ENCODE measurements around the gene CHRNA7.
"Not testable (repeated sequence)": the region's sequence is repeated elsewhere in the genome, so short reads cannot be mapped to it uniquely, and the experiment has no call there.

CHRNA7 gene

GRCh38 chr15:32134842-32135241 lies 104.5 kb downstream of the CHRNA7 start:
- H3K79me2 ChIP-seq (ENCODE audit: insufficient read depth, low read length), result no peaks in the 10 kb centered on the region
- H3K4me3 ChIP-seq (ENCODE audit: low read length, poor library complexity, severe bottlenecking), result no peak overlapping the region
- no peaks in the 10 kb centered on the region for H4K20me1 ChIP-seq (ENCODE audit: insufficient read depth, low read length, poor library complexity, severe bottlenecking)
- no peaks in the 10 kb centered on the region for H3K27me3 ChIP-seq (ENCODE audit: insufficient read depth, low read length, poor library complexity, severe bottlenecking)
- no peaks in the 10 kb centered on the region for H3F3A ChIP-seq (ENCODE audit: low read depth)
- no peaks in the 10 kb centered on the region for H3K9me3 ChIP-seq (ENCODE audit: insufficient read depth, low read depth, low read length)
- H2AFZ ChIP-seq (ENCODE audit: low read length), result no peak overlapping the region
- TF ChIP-seq, protein P1, sequence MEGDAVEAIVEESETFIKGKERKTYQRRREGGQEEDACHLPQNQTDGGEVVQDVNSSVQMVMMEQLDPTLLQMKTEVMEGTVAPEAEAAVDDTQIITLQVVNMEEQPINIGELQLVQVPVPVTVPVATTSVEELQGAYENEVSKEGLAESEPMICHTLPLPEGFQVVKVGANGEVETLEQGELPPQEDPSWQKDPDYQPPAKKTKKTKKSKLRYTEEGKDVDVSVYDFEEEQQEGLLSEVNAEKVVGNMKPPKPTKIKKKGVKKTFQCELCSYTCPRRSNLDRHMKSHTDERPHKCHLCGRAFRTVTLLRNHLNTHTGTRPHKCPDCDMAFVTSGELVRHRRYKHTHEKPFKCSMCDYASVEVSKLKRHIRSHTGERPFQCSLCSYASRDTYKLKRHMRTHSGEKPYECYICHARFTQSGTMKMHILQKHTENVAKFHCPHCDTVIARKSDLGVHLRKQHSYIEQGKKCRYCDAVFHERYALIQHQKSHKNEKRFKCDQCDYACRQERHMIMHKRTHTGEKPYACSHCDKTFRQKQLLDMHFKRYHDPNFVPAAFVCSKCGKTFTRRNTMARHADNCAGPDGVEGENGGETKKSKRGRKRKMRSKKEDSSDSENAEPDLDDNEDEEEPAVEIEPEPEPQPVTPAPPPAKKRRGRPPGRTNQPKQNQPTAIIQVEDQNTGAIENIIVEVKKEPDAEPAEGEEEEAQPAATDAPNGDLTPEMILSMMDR (conservative IDR thresholded peaks at IDR 0.05; ENCODE audit: low read length), result no peak
- no peak for TF ChIP-seq EZH2phosphoT487 (IDR thresholded peaks at IDR 0.05; ENCODE audit: borderline replicate concordance)
- H3K36me3 ChIP-seq (ENCODE audit: insufficient read depth, low read length), result no peaks in the 10 kb centered on the region
- H3K4me2 ChIP-seq (ENCODE audit: low read depth, low read length, poor library complexity, severe bottlenecking), result no peak overlapping the region
- H3K4me1 ChIP-seq (ENCODE audit: insufficient read depth, low read length, poor library complexity, severe bottlenecking), result no peaks in the 10 kb centered on the region
- H3K9ac ChIP-seq (ENCODE audit: low read depth, low read length, poor library complexity, severe bottlenecking), result no peak overlapping the region
- no peaks in the 10 kb centered on the region for H3K9me2 ChIP-seq (replicated peaks; ENCODE audit: low read depth, low read length)

DNA sequence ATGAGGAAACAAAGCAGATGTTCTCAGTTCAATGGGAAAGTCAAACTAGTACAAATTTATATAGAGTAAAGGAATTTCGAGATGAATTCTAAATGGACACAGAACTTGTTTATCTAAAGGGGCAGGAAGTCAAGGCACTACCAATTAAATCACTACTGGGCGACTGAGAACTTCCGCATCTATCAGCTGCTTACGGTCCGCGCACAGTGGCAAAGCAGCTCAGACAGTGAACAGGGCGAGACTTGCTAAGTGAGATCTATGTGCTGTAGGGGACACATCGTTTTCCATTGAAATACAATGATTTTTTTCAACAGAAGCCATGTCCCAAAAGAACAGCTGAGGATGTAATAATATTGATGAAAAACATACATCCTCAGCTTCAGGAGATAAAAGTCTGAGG lies 105.0 kb downstream of the CHRNA7 start:
- Histone ChIP-seq H2AFZ (ENCODE audit: low read length) (no peak overlapping the region), H3K9me3 (ENCODE audit: insufficient read depth, low read depth, low read length) (no peaks in the 10 kb centered on the region), H3K9ac (ENCODE audit: low read depth, low read length, poor library complexity, severe bottlenecking) (no peak overlapping the region), H3K4me2 (ENCODE audit: low read depth, low read length, poor library complexity, severe bottlenecking) (no peak overlapping the region), H3K36me3 (ENCODE audit: insufficient read depth, low read length) (no peaks in the 10 kb centered on the region), H3K4me1 (ENCODE audit: insufficient read depth, low read length, poor library complexity, severe bottlenecking) (no peaks in the 10 kb centered on the region), H3F3A (ENCODE audit: low read depth) (no peaks in the 10 kb centered on the region), H4K20me1 (ENCODE audit: insufficient read depth, low read length, poor library complexity, severe bottlenecking) (no peaks in the 10 kb centered on the region), H3K4me3 (ENCODE audit: low read length, poor library complexity, severe bottlenecking) (no peak overlapping the region), H3K9me2 (replicated peaks; ENCODE audit: low read depth, low read length) (no peaks in the 10 kb centered on the region), H3K79me2 (ENCODE audit: insufficient read depth, low read length) (no peaks in the 10 kb centered on the region), H3K27me3 (ENCODE audit: insufficient read depth, low read length, poor library complexity, severe bottlenecking) (no peaks in the 10 kb centered on the region)
- TF ChIP-seq EZH2phosphoT487 (IDR thresholded peaks at IDR 0.05; ENCODE audit: borderline replicate concordance), result no peak
- TF ChIP-seq, protein P1 (conservative IDR thresholded peaks at IDR 0.05; ENCODE audit: low read length), result no peak

GRCh38 chr15:32145512-32145911 lies 115.2 kb downstream of the CHRNA7 start:
- not testable (repeated sequence) for H3K4me1 ChIP-seq (ENCODE audit: insufficient read depth, low read length, poor library complexity, severe bottlenecking); H2AFZ ChIP-seq (ENCODE audit: low read length); H3K9ac ChIP-seq (ENCODE audit: low read depth, low read length, poor library complexity, severe bottlenecking); H3K4me3 ChIP-seq (ENCODE audit: low read length, poor library complexity, severe bottlenecking); H3K9me3 ChIP-seq (ENCODE audit: insufficient read depth, low read depth, low read length); H3F3A ChIP-seq (ENCODE audit: low read depth); H4K20me1 ChIP-seq (ENCODE audit: insufficient read depth, low read length, poor library complexity, severe bottlenecking); H3K79me2 ChIP-seq (ENCODE audit: insufficient read depth, low read length); H3K36me3 ChIP-seq (ENCODE audit: insufficient read depth, low read length); H3K27me3 ChIP-seq (ENCODE audit: insufficient read depth, low read length, poor library complexity, severe bottlenecking); H3K4me2 ChIP-seq (ENCODE audit: low read depth, low read length, poor library complexity, severe bottlenecking); H3K9me2 ChIP-seq (replicated peaks; ENCODE audit: low read depth, low read length)

DNA sequence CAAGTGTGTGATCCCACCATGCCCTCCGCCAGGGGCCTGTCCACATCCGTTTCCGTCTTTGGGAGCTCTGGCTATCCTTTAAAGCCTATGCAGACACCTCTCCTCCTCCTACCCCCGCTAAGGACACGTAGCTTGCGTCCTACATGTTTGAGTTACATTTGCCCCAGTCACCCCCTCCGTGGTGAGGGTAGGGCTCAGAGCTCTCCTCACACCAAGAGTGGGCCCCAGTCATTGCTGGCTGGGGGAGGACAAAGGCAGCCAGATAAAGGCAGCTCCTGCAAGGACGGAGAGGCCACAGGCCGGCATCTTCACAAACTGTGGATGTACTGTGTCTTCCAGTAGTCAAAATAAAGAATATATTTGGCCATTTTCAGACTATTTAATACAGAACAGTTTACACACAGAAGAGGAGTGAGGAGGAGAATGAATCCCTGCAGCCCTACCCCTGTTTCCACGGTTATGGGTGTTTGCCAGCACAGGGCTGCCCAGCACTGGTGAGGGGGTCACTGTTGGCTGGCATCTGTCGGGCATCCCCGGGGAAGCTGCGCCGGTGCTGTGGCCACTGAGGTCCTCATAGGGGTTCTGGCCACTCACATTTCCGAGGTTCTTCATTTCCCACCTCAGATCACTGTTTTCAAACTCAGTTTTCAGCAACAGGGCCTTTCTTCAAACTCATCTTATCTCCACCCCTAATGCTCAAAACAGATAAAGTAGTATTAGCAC lies 118.7 kb downstream of the CHRNA7 start:
- H3K27me3 ChIP-seq (ENCODE audit: insufficient read depth, low read length, poor library complexity, severe bottlenecking), result no peaks in the 10 kb centered on the region
- TF ChIP-seq, protein P1 (conservative IDR thresholded peaks at IDR 0.05; ENCODE audit: low read length), result no peak
- TF ChIP-seq EZH2phosphoT487 (IDR thresholded peaks at IDR 0.05; ENCODE audit: borderline replicate concordance), result no peak
- H2AFZ ChIP-seq (ENCODE audit: low read length), result no peak overlapping the region

More for the DNA sequence above, 118.7 kb downstream of the CHRNA7 start:
- H3K79me2 ChIP-seq (ENCODE audit: insufficient read depth, low read length), result no peaks in the 10 kb centered on the region
- H3K4me2 ChIP-seq (ENCODE audit: low read depth, low read length, poor library complexity, severe bottlenecking), result no peak overlapping the region
- no peak overlapping the region for H3K9ac ChIP-seq (ENCODE audit: low read depth, low read length, poor library complexity, severe bottlenecking)
- 0 out of 2 replicates have a peak, but pooled peaks cover 4% of the 10 kb centered on the region for H3K9me3 ChIP-seq (ENCODE audit: insufficient read depth, low read depth, low read length)
- no peak overlapping the region for H3K4me3 ChIP-seq (ENCODE audit: low read length, poor library complexity, severe bottlenecking)
- no peaks in the 10 kb centered on the region for H4K20me1 ChIP-seq (ENCODE audit: insufficient read depth, low read length, poor library complexity, severe bottlenecking)
- no peaks in the 10 kb centered on the region for H3K4me1 ChIP-seq (ENCODE audit: insufficient read depth, low read length, poor library complexity, severe bottlenecking)
- H3K9me2 ChIP-seq (replicated peaks; ENCODE audit: low read depth, low read length), result no peaks in the 10 kb centered on the region
- no peaks in the 10 kb centered on the region for H3F3A ChIP-seq (ENCODE audit: low read depth)
- no peaks in the 10 kb centered on the region for H3K36me3 ChIP-seq (ENCODE audit: insufficient read depth, low read length)
